Measurements from ENCODE around the gene OSBPL5. TPM values are rescaled to one million over a fixed set of nuclear protein-coding genes. Genes with fewer than 3 reads are reported as not detected.

OSBPL5 gene
- total RNA-seq, 4 donors from 2014 or later: 9.2 to 18.5 (median 14.0) TPM

- no peak for DNase-seq
- intact Hi-C loops (cut with DNase I; ENCODE audit: low total_unique reads): no loop called here
- in situ Hi-C loops (cut with MboI; ENCODE audit: low sequenced_read_pairs in 4 of 4): no loop called here
- H3K4me3 ChIP-seq: no peak overlapping the region
- TF ChIP-seq POLR2A (IDR thresholded peaks at IDR 0.05): no peak
- TF ChIP-seq CTCF (IDR thresholded peaks at IDR 0.05 in 4 of 5, conservative IDR thresholded peaks at IDR 0.05 in 1 of 5): no peak
- peak overlapping the region in 2 of 4 donors; percentile 25 to 37 for H3K27ac ChIP-seq
- no peaks in the 10 kb centered on the region for H3K9me3 ChIP-seq
- H3K36me3 ChIP-seq: no peaks in the 10 kb centered on the region
- no peak for ATAC-seq
- peaks cover 0 to 4% (median 3%) of the 10 kb centered on the region in 3 donors for H3K27me3 ChIP-seq
- H3K4me1 ChIP-seq: peaks cover 6 to 11% of the 10 kb centered on the region in 2 donors
Observed at GRCh38 chr11:3087821-3088800, 77.0 kb downstream of the OSBPL5 start.

GRCh38 chr11:3087373-3087772 lies 77.7 kb downstream of the OSBPL5 start:
- Histone ChIP-seq H3K4me1 (peaks cover 6 to 11% of the 10 kb centered on the region in 2 donors), H3K4me3 (no peak overlapping the region), H3K27ac (no peak overlapping the region), H3K36me3 (no peaks in the 10 kb centered on the region), H3K9me3 (no peaks in the 10 kb centered on the region), H3K27me3 (peaks cover 0 to 4% (median 3%) of the 10 kb centered on the region in 3 donors)
- ATAC-seq (no peak), DNase-seq (no peak)
- TF ChIP-seq POLR2A (IDR thresholded peaks at IDR 0.05): no peak
- no peak for TF ChIP-seq CTCF (IDR thresholded peaks at IDR 0.05 in 4 of 5, conservative IDR thresholded peaks at IDR 0.05 in 1 of 5)
- in situ Hi-C loops (cut with MboI; ENCODE audit: low sequenced_read_pairs in 4 of 4): no loop called here
- intact Hi-C loops (cut with DNase I; ENCODE audit: low total_unique reads): no loop called here

- TF ChIP-seq CTCF (IDR thresholded peaks at IDR 0.05 in 4 of 5, conservative IDR thresholded peaks at IDR 0.05 in 1 of 5) (no peak), POLR2A (IDR thresholded peaks at IDR 0.05) (no peak)
- no peak for DNase-seq
- H3K9me3 ChIP-seq: no peaks in the 10 kb centered on the region
- no peak overlapping the region for H3K27ac ChIP-seq
- H3K36me3 ChIP-seq: no peaks in the 10 kb centered on the region
- in situ Hi-C loops (cut with MboI; ENCODE audit: low sequenced_read_pairs in 4 of 4) (no loop called here), intact Hi-C loops (cut with DNase I; ENCODE audit: low total_unique reads) (no loop called here)
- H3K4me3 ChIP-seq: no peak overlapping the region
- peaks cover 6 to 8% of the 10 kb centered on the region in 2 donors for H3K4me1 ChIP-seq
- H3K27me3 ChIP-seq: peaks cover 0 to 4% (median 3%) of the 10 kb centered on the region in 3 donors
- ATAC-seq: no peak
Observed at GRCh38 chr11:3086671-3087150, 78.4 kb downstream of the OSBPL5 start.

GRCh38 chr11:3086114-3086513 lies 79.0 kb downstream of the OSBPL5 start:
- Histone ChIP-seq H3K4me1 (peaks cover 6 to 8% of the 10 kb centered on the region in 2 donors), H3K27me3 (peaks cover 0 to 4% (median 3%) of the 10 kb centered on the region in 3 donors), H3K4me3 (no peak overlapping the region), H3K27ac (no peak overlapping the region), H3K9me3 (no peaks in the 10 kb centered on the region), H3K36me3 (no peaks in the 10 kb centered on the region)
- TF ChIP-seq CTCF (IDR thresholded peaks at IDR 0.05 in 4 of 5, conservative IDR thresholded peaks at IDR 0.05 in 1 of 5) (no peak), POLR2A (IDR thresholded peaks at IDR 0.05) (no peak)
- in situ Hi-C loops (cut with MboI; ENCODE audit: low sequenced_read_pairs in 4 of 4) (no loop called here), intact Hi-C loops (cut with DNase I; ENCODE audit: low total_unique reads) (no loop called here)
- peak in 1 of 2 donors; percentile 10 for DNase-seq
- no peak for ATAC-seq

All from gastrocnemius medialis (tissue), 4 donors.